GM19397 (cell line): ENCODE results near the gene KCNJ3.

Experiments used
- ATAC-seq: cut with Tn5 transposase; IDR thresholded peaks from one replicate; pipeline ENCODE4 v1.9.1; 2021; ENCODE audit warnings: mild to moderate bottlenecking, moderate library complexity; ENCODE audit not compliant: unreplicated experiment

The KCNJ3 gene

DNA sequence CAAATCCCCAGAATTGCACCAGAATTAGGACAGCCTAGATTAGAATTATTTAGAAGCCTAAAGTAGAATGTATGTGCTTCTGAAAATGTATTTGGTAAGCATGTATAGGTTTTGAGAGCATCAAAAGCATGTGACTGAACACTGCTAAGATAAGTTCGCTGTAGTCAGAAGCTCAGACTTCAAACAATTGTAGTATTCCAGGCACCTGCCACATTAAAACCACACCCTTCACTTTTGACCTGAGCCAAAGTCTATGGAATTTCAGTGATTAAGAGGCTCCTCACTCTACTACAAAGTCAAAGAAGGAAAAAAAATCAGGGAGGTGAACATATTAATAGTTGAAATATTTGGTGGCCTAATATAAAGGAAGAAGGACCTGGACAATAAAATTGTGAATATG lies 8.2 kb downstream of the KCNJ3 start:
- ATAC-seq = no peak

DNA sequence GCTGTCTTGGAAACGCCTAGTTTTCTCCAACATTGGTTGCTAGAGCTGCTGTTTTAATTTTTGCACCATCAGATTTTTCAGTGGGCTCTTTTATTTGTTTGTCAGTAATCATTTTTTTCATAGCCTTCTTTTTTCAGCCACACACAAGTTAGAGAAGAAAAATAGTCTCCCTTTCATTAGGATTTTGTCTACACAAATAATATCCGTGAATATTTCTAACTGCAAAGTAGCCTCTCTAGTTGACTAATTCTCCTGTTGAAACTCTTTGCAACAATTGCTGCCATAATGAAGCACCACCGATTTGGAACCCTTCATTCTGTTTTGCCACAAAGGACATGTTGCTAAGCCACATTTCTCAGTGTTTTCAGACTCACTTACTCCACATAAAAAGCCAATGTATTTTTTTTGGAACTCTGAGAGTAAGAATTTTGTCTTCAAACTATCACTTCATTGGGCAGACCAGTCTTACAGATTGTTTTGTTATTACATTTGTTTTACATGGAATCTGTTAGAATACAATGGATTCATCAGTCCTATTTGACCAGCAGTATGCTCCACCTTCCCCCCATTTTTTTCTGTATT lies 9.6 kb downstream of the KCNJ3 start:
- ATAC-seq = no peak

DNA sequence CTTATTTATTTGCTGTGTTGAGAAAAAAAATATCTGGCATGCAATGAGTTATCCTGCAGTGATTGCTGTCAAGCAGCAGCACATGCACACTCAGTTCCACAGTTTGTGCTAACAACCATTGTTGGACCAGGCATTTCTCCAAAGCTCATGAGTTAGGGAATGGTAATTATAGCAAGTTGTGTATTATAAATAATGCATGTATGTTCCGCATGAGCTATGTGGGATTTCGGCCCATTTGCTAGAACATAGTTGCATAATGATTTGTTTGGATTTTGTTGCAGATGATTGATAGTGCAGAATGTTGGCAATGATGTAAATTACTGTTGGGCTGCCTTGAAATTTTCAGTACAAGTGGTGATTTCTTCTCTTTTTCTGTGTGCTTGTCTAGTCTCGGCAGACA lies 10.7 kb downstream of the KCNJ3 start:
- ATAC-seq = no peak

DNA sequence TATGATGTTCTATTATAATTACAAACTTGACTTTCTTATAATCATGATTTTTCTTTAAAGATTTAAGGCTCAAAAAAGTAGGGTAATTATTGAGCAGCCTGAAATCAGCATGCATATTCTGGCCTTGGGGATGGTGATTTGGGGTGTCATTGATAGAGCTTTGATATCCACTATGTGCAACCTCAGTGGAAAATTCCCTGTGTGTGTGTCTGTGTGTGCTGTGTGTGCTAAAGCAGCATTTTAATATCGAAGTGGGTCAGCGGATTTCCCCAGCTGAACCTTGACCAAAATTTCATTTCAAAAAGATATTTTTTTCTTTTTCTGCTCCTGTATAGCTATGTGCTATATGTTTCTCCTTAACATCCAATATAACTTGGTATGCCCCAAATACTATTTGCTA lies 11.6 kb downstream of the KCNJ3 start:
- ATAC-seq = no peak

DNA sequence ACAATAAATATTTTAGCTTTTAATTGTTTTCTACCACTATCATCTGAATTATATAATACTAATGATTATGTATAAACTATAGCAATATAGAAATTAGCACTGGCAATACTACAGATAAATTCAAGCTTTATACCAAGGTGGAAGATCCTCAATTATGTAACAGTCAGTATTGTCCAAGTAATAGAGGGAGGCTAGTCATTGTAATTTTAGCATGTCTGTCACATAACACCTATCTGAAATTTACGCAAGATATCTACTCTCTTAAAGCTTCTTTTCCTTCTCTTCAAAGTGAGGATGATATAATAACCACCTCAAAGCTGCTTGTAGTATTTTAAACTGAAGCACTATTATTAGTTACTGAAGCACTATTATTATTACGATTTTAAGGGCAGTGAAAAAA lies 12.2 kb downstream of the KCNJ3 start:
- no peak for ATAC-seq

DNA sequence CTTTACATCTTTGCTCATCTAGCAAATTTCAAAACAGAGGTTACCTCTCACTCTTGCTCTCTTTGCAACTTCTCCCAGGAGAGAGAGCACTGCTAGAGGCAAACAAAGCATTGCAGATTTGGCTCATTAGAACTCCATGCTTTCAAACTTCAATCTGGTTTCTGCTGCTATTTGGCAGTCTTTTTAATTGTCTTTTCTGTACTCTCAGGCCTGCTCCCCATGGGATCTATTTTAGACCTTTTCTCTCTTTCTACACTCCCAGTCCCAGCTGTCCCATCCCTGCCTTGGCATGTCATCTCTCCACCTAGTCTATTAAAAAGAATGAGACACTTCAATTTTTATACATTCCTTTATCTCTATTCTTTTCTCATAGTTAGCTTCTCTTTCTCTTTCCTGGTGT lies 15.2 kb downstream of the KCNJ3 start:
- no peak for ATAC-seq

DNA sequence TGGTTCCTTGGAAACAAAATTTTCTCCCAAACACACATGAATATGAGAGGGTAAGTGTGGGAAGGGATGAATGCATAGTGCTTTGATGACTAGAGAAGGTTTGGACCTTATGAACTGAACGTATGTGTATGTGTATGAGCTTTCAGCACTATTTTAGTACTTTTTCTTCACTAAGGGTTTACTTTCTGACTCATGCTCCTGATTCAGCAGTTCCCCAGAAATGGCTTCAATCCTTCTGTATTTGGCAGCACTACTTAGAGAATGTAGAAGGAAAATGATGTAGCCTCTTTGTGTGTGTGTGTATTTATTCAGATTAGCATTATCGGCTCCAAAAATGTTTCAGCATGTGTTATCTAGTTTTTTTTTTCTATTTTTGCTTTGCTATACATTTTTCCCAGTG lies 22.2 kb downstream of the KCNJ3 start:
- ATAC-seq = no peak

DNA sequence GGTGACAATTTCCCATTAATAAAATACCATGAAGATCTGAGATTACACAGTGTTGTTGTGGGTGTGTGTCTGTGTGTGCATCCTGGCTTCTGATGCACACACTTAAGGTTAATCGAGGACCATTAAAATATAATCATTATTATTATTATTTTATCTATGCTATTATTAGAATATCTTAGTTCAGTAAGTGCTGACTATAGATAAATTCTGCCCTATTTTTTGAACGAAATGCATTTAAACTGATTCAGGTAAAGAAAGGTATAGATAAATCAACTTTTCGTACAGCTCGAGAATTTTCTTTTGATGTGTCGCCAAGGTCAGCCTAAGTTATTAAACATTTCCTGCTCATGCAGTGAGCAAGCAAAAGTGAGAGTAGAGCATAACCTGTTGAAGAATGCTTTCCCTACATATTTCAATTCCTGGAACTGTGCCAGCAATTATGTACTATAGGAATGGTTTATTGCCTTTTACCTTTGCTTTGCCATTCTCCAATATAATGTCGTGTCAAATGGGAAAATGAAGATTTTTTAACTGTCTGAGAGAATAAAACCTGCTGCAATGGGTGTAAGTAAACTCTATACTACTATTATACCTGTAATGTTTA lies 25.8 kb downstream of the KCNJ3 start:
- no peak for ATAC-seq

DNA sequence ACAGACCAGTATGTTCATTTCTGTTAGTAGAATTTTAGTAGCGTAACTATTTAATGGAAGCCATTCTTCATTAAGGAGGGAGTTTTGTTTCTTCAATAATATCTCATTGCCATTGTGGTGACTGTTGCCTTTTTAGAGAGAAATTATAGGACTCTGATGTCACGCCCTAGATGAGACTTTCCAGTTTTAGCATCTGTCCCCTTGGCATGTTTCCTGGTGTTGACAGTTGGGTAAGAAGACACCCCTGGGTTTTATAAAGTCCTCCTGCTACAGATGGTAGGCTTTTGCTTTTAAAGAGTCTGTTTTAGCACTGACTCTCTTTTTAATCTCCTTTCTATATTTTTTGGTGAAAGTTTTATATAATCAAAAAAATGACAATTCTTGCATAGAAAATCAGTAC lies 41.9 kb downstream of the KCNJ3 start:
- no peak for ATAC-seq

DNA sequence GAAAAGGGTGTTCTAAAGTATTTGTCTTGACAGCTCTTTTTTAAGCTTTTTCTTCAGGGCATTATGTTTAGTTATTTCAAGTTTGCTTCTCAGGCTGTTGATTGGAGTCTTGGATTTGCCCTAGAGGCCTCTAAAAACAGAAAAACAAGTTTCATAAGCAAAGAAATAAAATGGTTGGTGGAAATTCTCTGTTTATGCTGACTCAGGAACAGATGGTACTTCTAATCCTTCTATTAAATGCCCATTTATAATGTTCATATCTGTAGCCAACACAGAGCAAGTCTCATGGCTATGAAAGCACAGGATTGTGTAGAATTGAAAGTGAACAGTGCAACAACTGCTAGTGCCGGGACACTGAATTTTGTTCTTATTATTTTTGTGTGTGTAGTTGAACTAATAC lies 60.4 kb downstream of the KCNJ3 start:
- ATAC-seq = no peak

DNA sequence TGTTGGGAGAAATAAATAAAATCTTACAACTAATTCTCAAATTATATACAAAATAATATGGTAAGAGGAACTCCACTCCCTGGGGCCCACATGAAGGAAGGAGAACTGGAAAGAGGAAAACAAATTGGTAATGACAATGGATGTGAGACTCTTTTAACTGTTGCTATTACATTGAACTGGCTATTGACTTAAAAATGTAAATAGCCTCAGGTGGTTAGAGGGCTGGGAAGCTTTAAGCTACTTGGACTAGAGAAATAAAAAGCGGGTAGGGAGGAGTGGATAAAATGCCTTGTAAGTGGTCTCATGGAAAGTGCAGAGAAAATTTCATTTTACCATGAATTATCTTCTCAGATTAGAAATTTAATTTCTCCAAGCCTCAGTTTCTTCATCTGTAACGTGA lies 64.1 kb downstream of the KCNJ3 start:
- ATAC-seq = no peak

DNA sequence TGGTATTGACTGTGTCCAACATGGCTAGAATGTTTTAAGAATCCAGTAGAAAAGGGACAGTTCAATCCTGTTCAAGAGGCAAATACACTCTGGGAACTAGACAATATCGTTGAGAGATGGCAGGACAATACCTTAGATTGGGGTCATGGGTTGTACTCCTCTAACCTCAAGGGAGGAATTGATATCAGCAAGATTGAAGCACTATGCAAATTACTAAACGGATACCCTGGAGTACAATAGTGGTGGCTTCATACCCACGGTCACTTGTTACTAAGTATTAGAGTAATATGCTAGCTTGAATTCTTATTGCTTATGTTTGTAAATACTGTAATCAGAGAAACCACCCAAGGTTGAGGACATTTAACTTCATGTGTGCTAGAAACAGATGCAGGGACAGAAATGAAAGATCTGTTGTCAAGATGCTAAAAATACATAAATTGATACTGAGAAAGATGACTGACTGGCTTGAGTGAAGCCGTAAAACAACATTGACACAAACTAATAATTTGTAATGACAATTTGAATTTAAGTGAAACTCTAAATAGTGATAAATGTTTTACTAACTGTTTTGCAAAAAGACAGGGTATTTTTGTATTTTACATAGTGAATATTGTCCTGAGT lies 73.3 kb downstream of the KCNJ3 start:
- ATAC-seq = no peak

DNA sequence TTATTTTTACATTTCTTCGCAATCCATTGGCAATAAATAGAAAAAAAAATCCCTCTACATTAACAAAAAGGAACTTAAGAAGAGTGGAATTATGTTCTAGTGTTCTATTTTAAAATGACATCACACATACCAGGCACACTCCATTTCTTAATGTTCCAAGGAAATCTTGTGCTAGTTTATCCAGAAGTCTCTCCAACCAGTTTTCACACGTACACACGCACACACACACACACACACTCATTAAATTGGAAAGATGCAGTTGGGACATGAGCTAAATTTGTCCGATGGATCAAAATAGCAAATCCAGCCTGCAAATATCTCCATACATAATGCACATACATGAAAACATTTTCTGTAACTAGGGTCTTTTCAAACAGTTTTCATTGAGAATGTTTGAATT lies 78.3 kb downstream of the KCNJ3 start:
- no peak for ATAC-seq

DNA sequence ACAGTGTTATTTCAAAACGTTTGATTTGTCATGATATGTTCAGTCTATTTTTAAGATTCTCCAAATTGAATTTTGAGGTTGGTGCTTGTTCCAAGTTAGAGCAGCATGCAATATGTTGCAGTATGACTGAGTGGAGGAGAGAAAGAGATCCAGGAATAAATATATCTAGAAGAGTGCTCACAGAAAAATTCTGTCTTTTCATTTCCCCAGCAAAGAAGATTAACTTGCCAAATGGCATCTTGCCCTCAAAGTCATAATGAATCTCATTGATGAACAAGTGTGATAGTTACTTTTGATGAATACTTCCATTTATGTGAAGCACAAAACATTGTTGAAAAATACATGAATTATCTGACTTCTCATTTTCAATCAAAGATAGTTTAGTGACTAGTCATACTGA lies 95.9 kb downstream of the KCNJ3 start:
- ATAC-seq = no peak

DNA sequence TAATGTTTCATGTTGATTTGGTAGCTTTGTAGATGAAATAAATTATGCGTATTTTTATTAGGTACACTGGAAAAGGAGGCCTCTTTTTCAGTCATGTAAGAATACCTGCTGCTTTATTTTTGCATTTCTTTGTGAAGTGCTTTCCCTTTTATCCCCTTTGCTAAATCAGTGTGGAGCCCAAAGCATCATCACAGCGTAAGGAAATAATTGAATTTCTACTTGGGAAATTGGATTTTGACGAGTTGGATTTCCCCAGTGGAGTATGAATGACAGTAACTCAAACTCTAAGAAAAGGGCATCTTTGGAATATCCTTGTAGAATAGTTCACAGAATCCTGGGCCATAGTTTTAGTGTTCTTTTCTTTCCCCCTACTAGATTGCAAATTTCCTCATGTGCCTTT lies 97.2 kb downstream of the KCNJ3 start:
- ATAC-seq = no peak

DNA sequence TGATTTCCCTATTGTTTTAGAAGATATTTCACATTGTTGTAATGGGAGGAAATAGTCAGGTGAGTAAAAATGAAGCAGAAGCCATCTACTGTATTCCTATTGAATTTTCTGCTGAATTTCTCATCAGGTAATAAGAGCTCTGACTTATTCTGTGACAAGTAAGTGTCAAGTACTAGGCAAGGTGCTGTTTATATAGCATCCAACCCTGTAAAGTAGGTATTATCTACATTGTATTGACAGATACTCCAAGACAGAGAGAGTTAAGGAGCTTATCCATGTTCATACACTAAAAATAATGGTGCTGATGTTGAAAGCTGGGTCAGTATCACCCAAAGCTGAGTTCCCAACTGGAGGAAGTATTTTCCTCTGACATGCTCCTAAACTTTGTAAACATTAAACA lies 106.0 kb downstream of the KCNJ3 start:
- no peak for ATAC-seq

DNA sequence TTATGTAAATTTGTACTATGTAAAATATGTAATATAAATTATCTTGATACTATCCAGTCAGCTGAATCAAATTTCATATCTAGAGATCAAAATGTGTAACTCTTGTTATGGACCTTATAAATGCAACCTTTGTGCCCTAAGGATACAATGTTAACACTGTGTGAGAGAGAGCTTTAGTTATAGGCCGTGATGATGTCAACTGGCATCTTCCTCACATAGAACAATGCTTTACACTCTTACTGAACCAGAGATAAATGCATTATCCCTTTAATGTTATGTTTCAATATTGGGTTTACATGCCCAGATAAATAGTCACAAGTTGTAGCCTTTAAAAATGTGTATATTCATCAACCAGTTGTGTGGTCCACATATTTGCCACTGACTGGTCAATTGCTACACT lies 115.1 kb downstream of the KCNJ3 start:
- no peak for ATAC-seq

DNA sequence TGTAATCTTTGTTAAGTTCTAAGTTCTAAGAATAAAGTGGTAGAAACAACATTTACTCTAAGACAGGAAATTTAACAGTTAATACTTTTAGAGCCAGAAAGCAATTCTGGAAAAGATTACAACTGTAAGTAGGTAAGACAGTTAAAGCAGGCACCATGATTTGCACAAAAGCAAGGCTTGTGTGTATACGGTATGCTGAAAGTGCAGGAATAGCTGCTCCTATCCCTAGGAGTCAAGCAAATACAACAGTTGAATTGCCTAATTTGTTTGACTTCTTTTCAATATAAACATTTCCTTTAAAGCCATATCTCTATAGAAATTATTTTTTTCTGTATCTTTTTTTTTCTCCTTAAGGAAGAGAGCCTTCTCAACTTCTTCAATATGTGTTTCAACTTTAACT lies 116.4 kb downstream of the KCNJ3 start:
- no peak for ATAC-seq

DNA sequence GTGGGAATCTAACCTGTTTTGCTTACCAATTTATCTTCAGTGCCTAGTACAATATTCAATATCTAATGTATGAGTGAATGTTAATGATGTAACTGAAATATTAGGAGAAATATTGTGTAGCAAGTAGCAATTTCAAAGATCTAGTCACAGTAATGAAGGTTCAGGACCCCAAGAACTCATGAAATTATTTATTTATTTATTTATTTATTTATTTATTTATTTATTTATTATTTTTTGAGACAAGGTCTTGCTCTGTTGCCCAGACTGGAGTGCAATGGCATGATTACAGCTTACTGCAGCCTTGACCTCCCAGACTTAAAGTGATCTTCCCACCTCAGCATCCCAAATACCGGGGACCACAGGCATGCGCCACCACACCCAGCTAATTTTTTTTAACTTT lies 126.9 kb downstream of the KCNJ3 start:
- ATAC-seq = no peak

DNA sequence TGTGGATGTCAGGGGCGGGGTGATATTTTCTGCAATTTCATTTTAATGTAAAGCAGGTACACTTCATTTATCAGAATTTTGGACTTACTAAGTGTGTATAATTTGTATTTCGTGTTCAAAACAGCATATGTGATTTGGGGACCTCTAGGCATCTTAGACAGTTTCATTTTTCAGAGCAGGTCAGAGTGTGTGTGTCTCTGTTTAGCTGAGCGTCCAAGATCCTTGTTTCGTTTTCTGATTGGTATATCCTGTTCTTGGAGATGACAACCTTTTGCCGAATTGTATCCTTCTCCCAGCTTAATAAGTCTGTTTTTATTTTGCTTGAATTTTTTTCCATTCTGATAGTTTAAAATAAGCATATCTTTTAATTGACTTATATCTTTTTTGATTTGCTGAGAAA lies 128.3 kb downstream of the KCNJ3 start:
- ATAC-seq = no peak

DNA sequence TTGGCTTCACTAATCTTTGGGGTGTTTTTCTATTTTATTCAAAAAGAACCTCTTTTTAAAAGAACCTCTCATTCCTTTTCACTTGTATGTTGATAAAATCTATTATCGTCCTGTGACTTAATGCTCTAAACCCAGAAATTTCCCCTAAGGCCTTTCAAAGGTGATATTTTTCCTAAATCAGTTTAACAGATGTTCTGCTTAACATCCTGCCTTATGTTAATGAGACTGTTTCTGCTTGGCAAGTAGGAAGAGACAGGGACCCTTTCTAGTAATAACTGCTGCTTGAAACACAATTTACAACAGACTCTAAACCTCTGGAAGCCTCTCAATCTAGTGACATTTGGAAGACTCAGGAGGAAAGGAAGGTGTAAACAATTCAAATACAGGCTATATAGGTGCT lies 128.8 kb downstream of the KCNJ3 start:
- no peak for ATAC-seq

DNA sequence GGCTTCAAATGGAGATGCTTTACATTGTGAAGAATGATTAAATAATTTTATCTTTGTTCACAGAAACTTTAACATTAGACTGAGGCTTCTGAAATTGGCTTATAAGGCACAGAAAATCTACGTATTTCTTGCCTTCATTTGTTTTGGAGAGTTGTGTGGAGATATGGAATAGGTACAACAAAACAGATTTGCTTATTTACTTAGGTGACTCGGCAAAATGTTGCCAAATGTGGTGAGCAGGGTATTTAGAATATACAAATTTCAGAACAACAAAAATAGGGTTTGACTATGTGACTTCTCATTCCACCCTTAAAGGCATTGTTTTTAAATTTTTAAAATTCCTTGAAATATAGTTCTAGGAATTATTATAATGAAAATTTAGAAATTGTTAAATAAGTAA lies 134.2 kb downstream of the KCNJ3 start:
- ATAC-seq = no peak

DNA sequence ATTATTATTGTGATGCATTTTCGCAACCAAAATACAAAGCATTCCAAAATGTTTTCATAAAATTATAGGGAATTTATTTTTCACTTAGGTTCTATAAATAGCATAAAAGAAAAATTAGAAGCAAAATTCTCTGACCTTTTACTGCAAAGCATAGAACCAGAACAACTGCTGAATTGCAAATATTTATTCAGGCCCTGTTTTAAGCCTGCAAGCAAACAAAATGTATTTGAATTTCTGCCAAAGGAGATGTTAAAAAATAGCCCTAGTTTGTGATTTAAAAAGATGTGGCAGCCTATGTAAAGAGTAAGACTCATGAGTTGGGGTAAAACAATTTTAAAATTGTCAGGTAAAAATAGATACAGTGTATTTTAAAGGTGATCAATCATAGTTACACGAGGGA lies 138.1 kb downstream of the KCNJ3 start:
- no peak for ATAC-seq
